Neural progenitor cell (in vitro differentiated cells): ENCODE measurements around the gene IL27RA. TPM values are rescaled to one million over a fixed set of nuclear protein-coding genes. Genes with fewer than 3 reads are reported as not detected.

Source experiments
- DNase-seq: peaks from one replicate; pipeline ENCODE4 v3.0.0-alpha.2; 2016; ENCODE audit warnings: low spot score
- H2AFZ ChIP-seq: fragments of 200-600 bp; sonication (generic); replicated peaks from 2 replicates; pipeline ENCODE4 v1.6.1; 2016; ENCODE audit warnings: antibody characterized with exemption
- H3F3A ChIP-seq: fragments of 200-600 bp; sonication (generic); 2 replicates; pipeline ENCODE4 v1.6.1; 2016; ENCODE audit warnings: antibody characterized with exemption, low read depth
- H3K27ac ChIP-seq: fragments of 200-600 bp; sonication (generic); 2 replicates; pipeline ENCODE4 v1.5.1; 2016; ENCODE audit warnings: mild to moderate bottlenecking
- H3K27me3 ChIP-seq: fragments of 200-600 bp; sonication (generic); 2 replicates; pipeline ENCODE4 v1.6.1; 2016; ENCODE audit warnings: mild to moderate bottlenecking, moderate library complexity
- H3K36me3 ChIP-seq: fragments of 200-600 bp; sonication (generic); 2 replicates; pipeline ENCODE4 v1.5.1; 2016
- H3K4me1 ChIP-seq: fragments of 200-600 bp; sonication (generic); 2 replicates; pipeline ENCODE4 v1.6.1; 2016; ENCODE audit warnings: mixed run types
- H3K4me2 ChIP-seq: fragments of 200-600 bp; sonication (generic); 2 replicates; pipeline ENCODE4 v1.6.1; 2016
- H3K4me3 ChIP-seq: fragments of 200-600 bp; sonication (generic); 2 replicates; pipeline ENCODE4 v1.5.1; 2016
- H3K79me2 ChIP-seq: fragments of 200-600 bp; sonication (generic); 2 replicates; pipeline ENCODE4 v1.6.1; 2016; ENCODE audit warnings: low read depth
- H3K9ac ChIP-seq: fragments of 200-600 bp; sonication (generic); 2 replicates; pipeline ENCODE4 v1.6.1; 2016
- H3K9me3 ChIP-seq: fragments of 200-600 bp; sonication (generic); 2 replicates; pipeline ENCODE4 v1.5.1; 2016; ENCODE audit warnings: low read depth
- H4K20me1 ChIP-seq: fragments of 200-600 bp; sonication (generic); 2 replicates; pipeline ENCODE4 v1.6.1; 2016; ENCODE audit warnings: low read depth
- H3K27ac Mint-ChIP-seq: 3 replicates; pipeline ENCODE4 v1.8.0; 2021; ENCODE audit warnings: mixed read lengths
- H3K27me3 Mint-ChIP-seq: 2 replicates; pipeline ENCODE4 v1.8.0; 2022; ENCODE audit warnings: low read depth, mild to moderate bottlenecking, inconsistent platforms, moderate library complexity, mixed read lengths; ENCODE audit not compliant: insufficient read depth
- H3K36me3 Mint-ChIP-seq: 3 replicates; pipeline ENCODE4 v1.8.0; 2021; ENCODE audit warnings: mixed read lengths
- H3K4me1 Mint-ChIP-seq: 3 replicates; pipeline ENCODE4 v1.8.0; 2021; ENCODE audit warnings: mixed read lengths
- H3K4me3 Mint-ChIP-seq: 3 replicates; pipeline ENCODE4 v1.8.0; 2021; ENCODE audit warnings: mild to moderate bottlenecking, moderate library complexity, mixed read lengths
- H3K9me3 Mint-ChIP-seq: 3 replicates; pipeline ENCODE4 v1.8.0; 2020; ENCODE audit warnings: mixed read lengths
- CTCF ChIP-seq: fragments of 200-600 bp; sonication (generic); IDR thresholded peaks from 2 replicates; pipeline ENCODE4 v1.5.1; 2017; ENCODE audit warnings: antibody characterized with exemption, mild to moderate bottlenecking
- EZH2 ChIP-seq: fragments of 200-600 bp; sonication (generic); IDR thresholded peaks from 2 replicates; pipeline ENCODE4 v1.6.1; 2017; ENCODE audit warnings: antibody characterized with exemption, mild to moderate bottlenecking, moderate library complexity
- EZH2phosphoT487 ChIP-seq: fragments of 200-600 bp; sonication (generic); IDR thresholded peaks from 2 replicates; pipeline ENCODE4 v1.6.1; 2017; ENCODE audit warnings: antibody characterized with exemption
- total RNA-seq: library from RNA; depleted of rRNA; stranded (reverse); fragments of >200 nt; gene quantifications from 2 replicates; pipeline ENCODE4 v1.2.3, GENCODE V29; 2015; ENCODE audit warnings: low replicate concordance

Gene IL27RA
- total RNA-seq, 1 donor from 2014 or later = 1.2 TPM

DNA sequence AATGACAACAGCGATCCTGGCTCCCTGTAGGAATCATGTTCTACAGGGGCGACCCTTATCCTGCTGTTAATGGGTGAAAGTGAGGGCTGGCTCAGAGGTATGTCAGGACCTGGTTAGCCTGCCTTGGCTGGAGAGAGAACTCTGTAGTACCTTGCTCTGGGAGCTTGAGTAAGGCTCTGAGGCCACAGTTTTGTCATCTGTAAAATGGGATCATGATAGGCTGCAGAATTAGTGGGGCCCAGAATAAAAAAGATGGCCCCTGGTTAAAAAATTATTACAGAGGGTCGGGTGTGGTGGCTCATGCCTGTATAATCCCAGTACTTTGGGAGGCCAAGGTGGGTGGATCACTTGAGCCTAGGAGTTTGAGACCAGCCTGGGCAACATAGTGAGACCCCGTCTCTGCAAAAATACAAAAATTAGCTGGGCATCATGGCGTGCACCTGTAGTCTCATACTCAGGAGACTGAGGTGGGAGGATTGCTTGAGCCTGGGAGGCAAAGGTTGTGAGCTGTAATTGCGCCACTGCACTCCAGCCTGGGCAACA lies 69.5 kb downstream of the IL27RA start:
- H3K27me3 Mint-ChIP-seq = peaks cover 2% of the 10 kb centered on the region
- H3K4me2 ChIP-seq = no peak overlapping the region
- H3K4me3 Mint-ChIP-seq = no peak overlapping the region
- H3K4me3 ChIP-seq = no peak overlapping the region
- H3K36me3 Mint-ChIP-seq = peaks cover 19% of the 10 kb centered on the region
- H3K27ac Mint-ChIP-seq = no peak overlapping the region
- TF ChIP-seq CTCF (no peak), EZH2phosphoT487 (no peak), EZH2 (no peak)
- H3K9me3 ChIP-seq = no peaks in the 10 kb centered on the region
- H3K79me2 ChIP-seq = no peaks in the 10 kb centered on the region
- H4K20me1 ChIP-seq = peaks cover 3% of the 10 kb centered on the region
- no peaks in the 10 kb centered on the region for H3K36me3 ChIP-seq
- no peaks in the 10 kb centered on the region for H3K4me1 Mint-ChIP-seq
- no peak overlapping the region for H3K9ac ChIP-seq
- H2AFZ ChIP-seq = no peak overlapping the region
- no peaks in the 10 kb centered on the region for H3K4me1 ChIP-seq
- no peaks in the 10 kb centered on the region for H3K9me3 Mint-ChIP-seq
- H3K27ac ChIP-seq = no peak overlapping the region
- H3F3A ChIP-seq = no peaks in the 10 kb centered on the region
- H3K27me3 ChIP-seq = no peaks in the 10 kb centered on the region
- DNase-seq = no peak

- H3K27me3 ChIP-seq = no peaks in the 10 kb centered on the region
- Mint-ChIP-seq H3K9me3 (no peaks in the 10 kb centered on the region), H3K4me1 (no peaks in the 10 kb centered on the region), H3K4me3 (no peak overlapping the region), H3K27ac (no peak overlapping the region), H3K27me3 (no peaks in the 10 kb centered on the region), H3K36me3 (peaks cover 14% of the 10 kb centered on the region)
- H3K79me2 ChIP-seq = no peaks in the 10 kb centered on the region
- no peaks in the 10 kb centered on the region for H3F3A ChIP-seq
- H3K4me2 ChIP-seq = no peak overlapping the region
- H3K4me3 ChIP-seq = no peak overlapping the region
- H3K9ac ChIP-seq = no peak overlapping the region
- peaks cover 3% of the 10 kb centered on the region for H4K20me1 ChIP-seq
- no peak for DNase-seq
- no peaks in the 10 kb centered on the region for H3K9me3 ChIP-seq
- no peaks in the 10 kb centered on the region for H3K36me3 ChIP-seq
- TF ChIP-seq CTCF (no peak), EZH2 (no peak), EZH2phosphoT487 (no peak)
- no peak overlapping the region for H3K27ac ChIP-seq
- H2AFZ ChIP-seq = no peak overlapping the region
- no peaks in the 10 kb centered on the region for H3K4me1 ChIP-seq
These were observed 70.6 kb downstream of the IL27RA start for GRCh38 chr19:14102102-14102696.

- H3K27me3 ChIP-seq = no peaks in the 10 kb centered on the region
- no peak overlapping the region for H3K27ac ChIP-seq
- Mint-ChIP-seq H3K36me3 (peaks cover 12% of the 10 kb centered on the region), H3K27ac (no peak overlapping the region), H3K4me1 (no peaks in the 10 kb centered on the region), H3K9me3 (no peaks in the 10 kb centered on the region), H3K4me3 (no peak overlapping the region), H3K27me3 (no peaks in the 10 kb centered on the region)
- TF ChIP-seq EZH2phosphoT487 = no peak
- TF ChIP-seq CTCF = no peak
- TF ChIP-seq EZH2 = no peak
- no peak overlapping the region for H3K9ac ChIP-seq
- no peaks in the 10 kb centered on the region for H3F3A ChIP-seq
- no peaks in the 10 kb centered on the region for H3K36me3 ChIP-seq
- H3K9me3 ChIP-seq = no peaks in the 10 kb centered on the region
- no peak overlapping the region for H2AFZ ChIP-seq
- H3K4me1 ChIP-seq = no peaks in the 10 kb centered on the region
- peaks cover 3% of the 10 kb centered on the region for H4K20me1 ChIP-seq
- H3K4me2 ChIP-seq = no peak overlapping the region
- no peaks in the 10 kb centered on the region for H3K79me2 ChIP-seq
- no peak overlapping the region for H3K4me3 ChIP-seq
- DNase-seq = no peak
These were observed 71.2 kb downstream of the IL27RA start for GRCh38 chr19:14102756-14103155.

Other genes starting within 250 kb of the IL27RA start
- gene ZSWIM4, start 236.3 kb upstream of the IL27RA start, total RNA-seq = 6.7 and 20.4 TPM in 2 replicates
- gene NANOS3, start 154.6 kb upstream of the IL27RA start, total RNA-seq = not detected in 2 replicates
- 0.49 and 4.1 TPM in 2 replicates for gene BRME1, start 125.6 kb upstream of the IL27RA start, total RNA-seq
- gene CC2D1A, start 125.6 kb upstream of the IL27RA start, total RNA-seq = 8.1 and 22.0 TPM in 2 replicates
- gene PODNL1, start 93.3 kb upstream of the IL27RA start, total RNA-seq = 1.9 TPM in 1 of 2 replicates, not detected in the other
- 28.6 and 69.9 TPM in 2 replicates for gene DCAF15, start 79.3 kb upstream of the IL27RA start, total RNA-seq
- 1.0 and 3.3 TPM in 2 replicates for gene RFX1, start 25.4 kb upstream of the IL27RA start, total RNA-seq
- gene RLN3, start 3.6 kb upstream of the IL27RA start, total RNA-seq = not detected in 2 replicates
- gene PALM3, start 30.3 kb downstream of the IL27RA start, total RNA-seq = 4.0 TPM in 1 of 2 replicates, not detected in the other
- gene MISP3, start 41.0 kb downstream of the IL27RA start, total RNA-seq = 0.68 TPM in 1 of 2 replicates, not detected in the other
- not detected in 2 replicates for gene C19orf67, start 54.0 kb downstream of the IL27RA start, total RNA-seq
- 22.1 and 53.0 TPM in 2 replicates for gene SAMD1, start 59.0 kb downstream of the IL27RA start, total RNA-seq
- 22.2 and 31.8 TPM in 2 replicates for gene PRKACA, start 86.0 kb downstream of the IL27RA start, total RNA-seq
- gene ASF1B, start 104.8 kb downstream of the IL27RA start, total RNA-seq = 16.4 and 38.8 TPM in 2 replicates
- 13.3 and 59.0 TPM in 2 replicates for gene ADGRL1, start 174.4 kb downstream of the IL27RA start, total RNA-seq